ENCODE results near the gene CNPY1. TPM values are rescaled to one million over a fixed set of nuclear protein-coding genes. Genes with fewer than 3 reads are reported as not detected.
"Not testable (repeated sequence)": the region's sequence is repeated elsewhere in the genome, so short reads cannot be mapped to it uniquely, and the experiment has no call there.

CNPY1 gene
- total RNA-seq, 1 experiment from 2014 or later = not detected

- no peak for DNase-seq (ENCODE audit: low read depth)
Measured at GRCh38 chr7:155578016-155578415, 31.7 kb upstream of the CNPY1 start.

- no peak for DNase-seq (ENCODE audit: low read depth)
Measured at GRCh38 chr7:155577509-155577905, 31.1 kb upstream of the CNPY1 start.

GRCh38 chr7:155576900-155577508 is 30.6 kb upstream of the CNPY1 start:
- no peak for DNase-seq (ENCODE audit: low read depth)

GRCh38 chr7:155576416-155576815 is 30.1 kb upstream of the CNPY1 start:
- no peak for DNase-seq (ENCODE audit: low read depth)

GRCh38 chr7:155574556-155575290 is 28.4 kb upstream of the CNPY1 start:
- no peak for DNase-seq (ENCODE audit: low read depth)

GRCh38 chr7:155571581-155572345 is 25.4 kb upstream of the CNPY1 start:
- DNase-seq (ENCODE audit: low read depth) = no peak

GRCh38 chr7:155570991-155571390 is 24.6 kb upstream of the CNPY1 start:
- no peak for DNase-seq (ENCODE audit: low read depth)

GRCh38 chr7:155570171-155570958 is 24.0 kb upstream of the CNPY1 start:
- no peak for DNase-seq (ENCODE audit: low read depth)

GRCh38 chr7:155569681-155570080 is 23.3 kb upstream of the CNPY1 start:
- no peak for DNase-seq (ENCODE audit: low read depth)

GRCh38 chr7:155568842-155569494 is 22.6 kb upstream of the CNPY1 start:
- DNase-seq (ENCODE audit: low read depth) = no peak

- DNase-seq (ENCODE audit: low read depth) = no peak
Measured at GRCh38 chr7:155568333-155568660, 21.9 kb upstream of the CNPY1 start.

GRCh38 chr7:155567646-155568332 is 21.4 kb upstream of the CNPY1 start:
- DNase-seq (ENCODE audit: low read depth) = no peak

- no peak for DNase-seq (ENCODE audit: low read depth)
Measured at GRCh38 chr7:155566011-155566836, 19.9 kb upstream of the CNPY1 start.

- no peak for DNase-seq (ENCODE audit: low read depth)
Measured at GRCh38 chr7:155565596-155565995, 19.2 kb upstream of the CNPY1 start.

GRCh38 chr7:155562976-155563375 is 16.6 kb upstream of the CNPY1 start:
- not testable (repeated sequence) for DNase-seq (ENCODE audit: low read depth)

GRCh38 chr7:155562106-155562505 is 15.7 kb upstream of the CNPY1 start:
- no peak for DNase-seq (ENCODE audit: low read depth)

- DNase-seq (ENCODE audit: low read depth) = no peak
Measured at GRCh38 chr7:155560982-155561686, 14.8 kb upstream of the CNPY1 start.

GRCh38 chr7:155560196-155560885 is 14.0 kb upstream of the CNPY1 start:
- DNase-seq (ENCODE audit: low read depth) = no peak

All from LHCN-M2 (cell line).